GM12891 (cell line): ENCODE data around the gene GAS2.

Experiments used
- POLR2A ChIP-seq: IDR thresholded peaks from 2 replicates; pipeline ENCODE4 v1.6.1; 2011; ENCODE audit warnings: low read depth, low read length, control low read depth
- POLR2AphosphoS5 ChIP-seq: IDR thresholded peaks from 2 replicates; pipeline ENCODE4 v1.6.1; 2011; ENCODE audit warnings: low read depth, low read length, control low read depth

DNA sequence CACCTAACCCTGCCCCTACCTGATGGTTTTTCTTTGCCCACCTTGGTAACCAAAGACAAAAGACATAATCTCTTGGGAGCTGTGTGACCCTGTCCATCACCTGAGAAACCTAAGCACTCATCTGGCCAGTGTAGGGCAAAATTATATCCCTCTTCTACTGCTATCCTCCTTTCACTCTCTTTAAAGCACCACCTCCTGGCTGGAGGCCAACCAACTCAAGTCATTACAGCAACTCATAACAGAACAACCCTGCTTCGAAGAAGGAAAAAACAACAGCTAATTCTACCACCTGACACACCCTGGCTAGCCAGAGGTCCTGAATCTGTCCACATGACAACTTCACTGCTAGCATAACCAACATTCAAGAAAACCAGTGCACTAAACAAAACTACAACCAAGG, 45.5 kb downstream of the GAS2 start:
- no peak for TF ChIP-seq POLR2AphosphoS5
- no peak for TF ChIP-seq POLR2A
